Glutamatergic neuron (in vitro differentiated cells): ENCODE data around the gene MAEA. TPM values are rescaled to one million over a fixed set of nuclear protein-coding genes. Genes with fewer than 3 reads are reported as not detected.

Experiments
- DNase-seq: peaks from one replicate; pipeline ENCODE4 v3.0.0; 2022
- H3K27ac Mint-ChIP-seq: one replicate; pipeline ENCODE4 v1.8.0; 2020; ENCODE audit warnings: mild to moderate bottlenecking, mixed read lengths, inconsistent platforms; ENCODE audit not compliant: unreplicated experiment
- H3K27me3 Mint-ChIP-seq: one replicate; pipeline ENCODE4 v1.8.0; 2020; ENCODE audit warnings: mild to moderate bottlenecking, moderate library complexity, mixed read lengths, inconsistent platforms; ENCODE audit not compliant: unreplicated experiment
- H3K36me3 Mint-ChIP-seq: one replicate; pipeline ENCODE4 v1.8.0; 2020; ENCODE audit warnings: mild to moderate bottlenecking, mixed read lengths, inconsistent platforms; ENCODE audit not compliant: unreplicated experiment
- H3K4me1 Mint-ChIP-seq: one replicate; pipeline ENCODE4 v1.8.0; 2020; ENCODE audit warnings: mild to moderate bottlenecking, low read depth, mixed read lengths, inconsistent platforms; ENCODE audit not compliant: unreplicated experiment
- H3K4me3 Mint-ChIP-seq: one replicate; pipeline ENCODE4 v1.8.0; 2020; ENCODE audit warnings: mild to moderate bottlenecking, mixed read lengths, inconsistent platforms; ENCODE audit not compliant: unreplicated experiment
- H3K9me3 Mint-ChIP-seq: one replicate; pipeline ENCODE4 v1.8.0; 2020; ENCODE audit warnings: mild to moderate bottlenecking, moderate library complexity, mixed read lengths, inconsistent platforms; ENCODE audit not compliant: unreplicated experiment
- CTCF ChIP-seq: fragments of 200-600 bp; sonication (generic); IDR thresholded peaks from one replicate; pipeline ENCODE4 v1.5.0; 2021; ENCODE audit not compliant: partially characterized antibody, unreplicated experiment
- total RNA-seq: library from RNA; stranded (reverse); fragmentation: NEBNext Ultra II Directional; extraction: Animal tissue kit (Norgen Biotek cat#: 25700); gene quantifications from one replicate; pipeline ENCODE4 v1.2.1, GENCODE V29; 2021; ENCODE audit not compliant: unreplicated experiment

MAEA gene
- total RNA-seq, 1 donor from 2014 or later, result 77.2 TPM

GRCh38 chr4:1365271-1366178 lies 75.8 kb downstream of the MAEA start:
- Mint-ChIP-seq H3K36me3 (peaks cover 5% of the 10 kb centered on the region), H3K27ac (no peak overlapping the region), H3K9me3 (peaks cover 5% of the 10 kb centered on the region), H3K4me3 (no peak overlapping the region), H3K4me1 (peaks cover 16% of the 10 kb centered on the region), H3K27me3 (no peaks in the 10 kb centered on the region)
- TF ChIP-seq CTCF, result no peak
- peak; percentile 16 for DNase-seq

DNA sequence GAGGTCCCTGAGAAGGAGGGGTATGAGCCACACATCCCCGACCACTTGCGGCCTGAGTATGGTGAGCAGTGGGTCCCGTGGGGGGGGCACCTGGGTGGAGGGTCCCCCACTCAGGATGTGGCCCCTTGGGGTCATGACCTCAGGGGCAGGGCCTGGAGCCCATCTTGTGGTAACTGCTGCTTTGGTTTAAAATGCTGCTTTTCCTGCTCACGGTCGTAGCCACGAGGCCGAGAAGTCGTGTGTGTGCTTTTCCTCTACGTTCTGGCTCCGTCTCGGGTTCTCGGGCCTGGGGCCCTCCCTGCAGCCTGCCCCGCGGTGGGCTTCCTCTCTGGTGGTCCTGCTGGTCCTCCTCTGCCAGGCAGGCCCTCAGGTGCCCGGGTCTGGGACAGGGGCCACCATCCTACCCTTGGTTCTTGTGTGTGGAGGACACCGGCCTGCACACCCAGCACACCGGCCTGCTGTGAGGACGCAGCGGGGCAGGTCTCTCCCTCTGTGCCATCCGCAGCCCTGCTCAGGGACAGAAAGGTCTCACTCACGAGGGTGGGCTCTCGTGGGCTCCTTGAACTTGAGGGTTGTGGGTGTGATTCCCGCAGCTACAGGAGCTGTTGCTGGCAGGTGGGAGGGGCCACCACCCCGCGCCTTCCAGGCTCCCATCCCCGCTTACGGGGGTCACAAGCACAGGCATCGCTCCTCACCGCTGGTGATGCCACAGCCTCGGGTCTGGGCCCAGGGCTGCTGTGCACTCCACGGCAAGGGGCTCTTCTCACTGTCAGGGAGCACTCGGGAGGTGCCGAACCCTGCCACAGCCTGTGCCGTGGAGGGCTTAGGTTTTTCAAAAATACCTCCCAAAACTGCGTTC lies 76.9 kb downstream of the MAEA start:
- no peak for TF ChIP-seq CTCF
- Mint-ChIP-seq H3K4me1 (peaks cover 13% of the 10 kb centered on the region), H3K27me3 (no peaks in the 10 kb centered on the region), H3K9me3 (peaks cover 5% of the 10 kb centered on the region), H3K4me3 (no peak overlapping the region), H3K27ac (no peak overlapping the region), H3K36me3 (peaks cover 10% of the 10 kb centered on the region)
- peak; percentile 7 for DNase-seq

DNA sequence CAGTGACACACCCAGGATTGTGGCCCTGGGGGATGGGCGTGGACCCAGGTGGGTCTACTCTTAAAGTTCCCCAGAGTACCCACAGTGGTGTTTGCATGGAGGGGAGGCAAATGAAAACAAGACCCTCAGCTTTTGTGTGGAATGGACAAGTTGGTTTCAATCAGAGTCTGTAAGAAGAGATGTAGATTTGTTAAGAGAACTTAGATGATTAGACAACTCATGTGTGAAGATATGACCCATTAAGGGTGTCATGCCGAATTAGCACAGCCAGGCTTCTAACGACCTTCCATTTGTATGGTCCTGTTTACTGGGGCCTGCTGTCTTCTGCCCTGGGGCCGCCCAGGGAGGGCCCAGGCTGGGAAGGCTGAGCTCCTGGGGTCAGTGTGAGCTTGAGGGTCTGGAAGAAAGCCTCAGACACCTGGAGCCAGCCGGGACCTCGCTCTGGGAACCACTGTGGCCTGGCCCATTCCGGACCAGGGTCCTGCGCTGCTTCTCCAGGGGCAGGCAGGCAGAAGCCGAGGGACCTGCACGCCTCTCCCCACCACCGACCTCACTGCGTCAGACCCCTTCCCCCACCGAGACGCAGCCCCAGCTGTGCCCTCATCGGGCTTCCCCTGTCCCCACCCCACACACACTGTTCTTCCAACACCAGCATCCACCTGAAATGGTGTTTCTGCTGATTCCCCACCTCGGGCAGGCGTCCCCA lies 77.7 kb downstream of the MAEA start:
- TF ChIP-seq CTCF, result no peak
- H3K27me3 Mint-ChIP-seq, result no peaks in the 10 kb centered on the region
- peaks cover 13% of the 10 kb centered on the region for H3K4me1 Mint-ChIP-seq
- H3K27ac Mint-ChIP-seq, result no peak overlapping the region
- no peak overlapping the region for H3K4me3 Mint-ChIP-seq
- peak; percentile 10 for DNase-seq
- H3K36me3 Mint-ChIP-seq, result peaks cover 10% of the 10 kb centered on the region
- H3K9me3 Mint-ChIP-seq, result peaks cover 5% of the 10 kb centered on the region

DNA sequence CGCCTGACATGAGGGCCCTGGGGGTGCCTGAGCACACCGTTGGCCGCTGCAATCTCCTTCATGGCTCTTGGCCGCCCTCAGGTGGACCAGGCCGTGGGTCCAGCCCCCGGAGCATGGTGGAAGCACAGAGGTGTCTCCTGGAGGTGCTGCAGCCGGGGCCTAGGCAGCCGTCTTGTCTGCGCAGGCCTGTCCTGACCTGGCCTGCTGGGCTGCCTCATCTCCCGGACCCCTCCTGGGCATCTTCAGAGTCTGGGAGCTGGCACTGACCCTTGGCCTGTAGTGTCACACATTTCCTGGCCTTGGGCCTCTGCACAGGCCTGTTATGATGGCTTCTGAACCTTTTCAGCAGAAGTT lies 78.2 kb downstream of the MAEA start:
- DNase-seq, result no peak
- Mint-ChIP-seq H3K27me3 (no peaks in the 10 kb centered on the region), H3K4me1 (peaks cover 13% of the 10 kb centered on the region), H3K36me3 (peaks cover 13% of the 10 kb centered on the region), H3K27ac (no peak overlapping the region), H3K9me3 (peaks cover 5% of the 10 kb centered on the region), H3K4me3 (no peak overlapping the region)
- TF ChIP-seq CTCF, result no peak
